Calu3 (cell line): ENCODE measurements around the gene ARL4D. TPM values are rescaled to one million over a fixed set of nuclear protein-coding genes. Genes with fewer than 3 reads are reported as not detected.

Source experiments
- BruUV-seq: library from RNA; stranded (reverse); fragments of 400-500 nt; replicated peaks from 2 replicates; lab custom pipeline; 2021; lab: Mats Ljungman, UMichigan
- CTCF ChIA-PET: fragments of 300-600 bp; sonication (Branson Sonifier 250); formaldehyde crosslinking; loops from one replicate; lab custom pipeline; 2022; ENCODE audit warnings: antibody characterized with exemption; lab: Charles Lee
- DNase-seq: peaks from one replicate; pipeline ENCODE4 v3.0.0; 2022
- H3K27ac Mint-ChIP-seq: one replicate; pipeline ENCODE4 v1.8.0; 2022; ENCODE audit warnings: mixed read lengths; ENCODE audit not compliant: unreplicated experiment
- H3K27me3 Mint-ChIP-seq: one replicate; pipeline ENCODE4 v1.8.0; 2022; ENCODE audit warnings: mixed read lengths; ENCODE audit not compliant: unreplicated experiment
- H3K36me3 Mint-ChIP-seq: one replicate; pipeline ENCODE4 v1.8.0; 2022; ENCODE audit warnings: mild to moderate bottlenecking, moderate library complexity, mixed read lengths; ENCODE audit not compliant: insufficient read depth, unreplicated experiment
- H3K4me1 Mint-ChIP-seq: one replicate; pipeline ENCODE4 v1.8.0; 2022; ENCODE audit warnings: mild to moderate bottlenecking, low read depth, mixed read lengths; ENCODE audit not compliant: unreplicated experiment
- H3K4me3 Mint-ChIP-seq: one replicate; pipeline ENCODE4 v1.8.0; 2022; ENCODE audit warnings: mild to moderate bottlenecking, low read depth, moderate library complexity, mixed read lengths; ENCODE audit not compliant: unreplicated experiment
- H3K9me3 Mint-ChIP-seq: one replicate; pipeline ENCODE4 v1.8.0; 2022; ENCODE audit warnings: low read depth, mixed read lengths; ENCODE audit not compliant: unreplicated experiment
- intact Hi-C: fragments of 100-400 bp; cut with micrococcal nuclease; formaldehyde crosslinking; loops from one replicate; pipeline ENCODE4 v1.10.0; 2022; ENCODE audit not compliant: unreplicated experiment
- total RNA-seq: library from RNA; stranded (reverse); gene quantifications from 2 replicates; pipeline ENCODE4 v1.2.3, GENCODE V29; 2022
- TF ChIP-seq, protein P1 (sequence below): fragments of 200-600 bp; IDR thresholded peaks from one replicate; pipeline ENCODE4 v1.8.0; 2022; ENCODE audit warnings: antibody characterized with exemption; ENCODE audit not compliant: unreplicated experiment

Gene ARL4D
- total RNA-seq, 1 experiment from 2014 or later, result 3.4 TPM

GRCh38 chr17:43445009-43445589 is 46.3 kb downstream of the ARL4D start:
- TF ChIP-seq, protein P1, sequence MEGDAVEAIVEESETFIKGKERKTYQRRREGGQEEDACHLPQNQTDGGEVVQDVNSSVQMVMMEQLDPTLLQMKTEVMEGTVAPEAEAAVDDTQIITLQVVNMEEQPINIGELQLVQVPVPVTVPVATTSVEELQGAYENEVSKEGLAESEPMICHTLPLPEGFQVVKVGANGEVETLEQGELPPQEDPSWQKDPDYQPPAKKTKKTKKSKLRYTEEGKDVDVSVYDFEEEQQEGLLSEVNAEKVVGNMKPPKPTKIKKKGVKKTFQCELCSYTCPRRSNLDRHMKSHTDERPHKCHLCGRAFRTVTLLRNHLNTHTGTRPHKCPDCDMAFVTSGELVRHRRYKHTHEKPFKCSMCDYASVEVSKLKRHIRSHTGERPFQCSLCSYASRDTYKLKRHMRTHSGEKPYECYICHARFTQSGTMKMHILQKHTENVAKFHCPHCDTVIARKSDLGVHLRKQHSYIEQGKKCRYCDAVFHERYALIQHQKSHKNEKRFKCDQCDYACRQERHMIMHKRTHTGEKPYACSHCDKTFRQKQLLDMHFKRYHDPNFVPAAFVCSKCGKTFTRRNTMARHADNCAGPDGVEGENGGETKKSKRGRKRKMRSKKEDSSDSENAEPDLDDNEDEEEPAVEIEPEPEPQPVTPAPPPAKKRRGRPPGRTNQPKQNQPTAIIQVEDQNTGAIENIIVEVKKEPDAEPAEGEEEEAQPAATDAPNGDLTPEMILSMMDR, result no peak
- no peaks in the 10 kb centered on the region for H3K9me3 Mint-ChIP-seq
- CTCF ChIA-PET, result interaction anchor here (0.7 kb wide), 1 partner anchor 145 kb away, joined by 3 read pairs; no protein-coding TSS in a partner anchor
- no peak overlapping the region for H3K27ac Mint-ChIP-seq
- no peak for DNase-seq
- no peaks in the 10 kb centered on the region for H3K27me3 Mint-ChIP-seq
- no TSS peak for BruUV-seq
- H3K36me3 Mint-ChIP-seq, result no peaks in the 10 kb centered on the region
- intact Hi-C loops, result no loop called here
- H3K4me1 Mint-ChIP-seq, result peaks cover 25% of the 10 kb centered on the region
- no peak overlapping the region for H3K4me3 Mint-ChIP-seq

DNA sequence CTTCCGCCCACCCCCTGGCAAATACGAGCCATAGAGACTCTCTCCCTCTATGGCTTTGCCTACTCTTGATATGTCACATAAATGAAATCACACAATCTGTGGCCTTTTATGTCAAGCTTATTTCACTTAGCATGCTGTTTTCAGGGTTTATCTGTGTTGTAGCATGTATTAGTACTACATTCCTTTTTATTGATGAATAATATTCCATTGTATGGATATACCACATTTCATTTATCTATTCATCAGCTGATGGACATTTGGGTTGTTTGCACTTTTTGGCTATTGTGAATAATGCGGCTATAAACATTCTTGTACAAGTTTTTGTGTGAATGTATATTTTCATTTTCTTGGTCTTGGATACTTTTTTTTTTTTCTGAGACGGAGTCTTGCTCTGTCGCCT is 48.0 kb downstream of the ARL4D start:
- no peaks in the 10 kb centered on the region for H3K27me3 Mint-ChIP-seq
- no peak overlapping the region for H3K27ac Mint-ChIP-seq

DNA sequence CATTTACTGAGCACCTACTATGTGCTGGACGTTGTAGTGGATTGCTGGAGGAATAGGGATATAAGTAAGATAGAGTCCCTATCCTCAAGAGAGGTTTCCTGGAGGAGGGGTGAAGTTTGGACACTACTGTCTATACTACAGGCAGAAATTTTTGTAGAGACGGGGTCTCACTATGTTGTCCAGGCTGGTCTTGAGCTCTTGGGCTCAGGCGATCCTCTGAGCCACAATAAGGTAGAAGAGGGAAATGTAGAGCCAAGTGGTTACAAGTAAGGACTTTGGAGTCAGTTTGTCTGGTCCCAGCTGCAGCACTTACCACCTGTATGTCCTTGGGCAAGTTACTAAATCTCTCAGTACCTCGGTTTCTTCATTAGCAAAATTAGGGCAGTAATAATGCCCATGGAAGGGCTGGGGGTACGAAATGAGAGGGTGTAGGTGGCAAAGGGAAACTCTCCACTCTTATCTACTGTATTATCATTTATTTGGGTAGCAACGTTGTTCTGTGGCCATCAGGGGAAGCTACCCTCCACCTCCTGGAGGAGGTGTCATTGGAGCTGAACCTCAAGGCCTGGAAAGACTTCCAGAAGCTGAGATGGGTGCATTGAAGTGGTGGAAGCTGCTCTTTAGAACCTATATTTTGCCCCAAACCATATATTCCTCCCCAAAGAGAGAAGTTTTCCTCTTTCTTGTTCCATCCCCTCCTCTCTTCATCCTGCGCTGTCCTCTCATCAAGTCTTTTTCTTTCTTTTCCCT is 50.1 kb downstream of the ARL4D start:
- CTCF ChIA-PET, result interaction anchor here (0.6 to 1.7 kb wide), 4 partner anchors 24 to 140 kb away, joined by 4 to 9 read pairs (median 5); partner anchors contain the start of genes ARL4D and DHX8
- TF ChIP-seq, protein P1, result no peak
- H3K9me3 Mint-ChIP-seq, result no peaks in the 10 kb centered on the region
- no TSS peak for BruUV-seq
- no peaks in the 10 kb centered on the region for H3K36me3 Mint-ChIP-seq
- H3K4me1 Mint-ChIP-seq, result peaks cover 23% of the 10 kb centered on the region
- intact Hi-C loops, result no loop called here
- no peaks in the 10 kb centered on the region for H3K27me3 Mint-ChIP-seq
- DNase-seq, result no peak
- no peak overlapping the region for H3K27ac Mint-ChIP-seq
- no peak overlapping the region for H3K4me3 Mint-ChIP-seq

More for the DNA sequence above, 48.0 kb downstream of the ARL4D start:
- DNase-seq, result no peak
- CTCF ChIA-PET, result interaction anchor here (0.6 kb wide), 3 partner anchors 229 to 907 kb away, joined by 4 to 7 read pairs (median 5); no protein-coding TSS in a partner anchor
- no TSS peak for BruUV-seq
- Mint-ChIP-seq H3K9me3 (no peaks in the 10 kb centered on the region), H3K4me3 (no peak overlapping the region), H3K4me1 (peaks cover 25% of the 10 kb centered on the region), H3K36me3 (no peaks in the 10 kb centered on the region)
- intact Hi-C loops, result no loop called here
- TF ChIP-seq, protein P1, result no peak

- CTCF ChIA-PET, result interaction anchor here (0.5 to 1.7 kb wide), 6 partner anchors 16 to 140 kb away, joined by 3 to 9 read pairs (median 4); partner anchors contain the start of genes ARL4D and DHX8
- no peaks in the 10 kb centered on the region for H3K36me3 Mint-ChIP-seq
- TF ChIP-seq, protein P1, result no peak
- DNase-seq, result peak; percentile 23
- intact Hi-C loops, result no loop called here
- no peaks in the 10 kb centered on the region for H3K9me3 Mint-ChIP-seq
- peaks cover 15% of the 10 kb centered on the region for H3K4me1 Mint-ChIP-seq
- no peak overlapping the region for H3K27ac Mint-ChIP-seq
- no peak overlapping the region for H3K4me3 Mint-ChIP-seq
- H3K27me3 Mint-ChIP-seq, result no peaks in the 10 kb centered on the region
- BruUV-seq, result no TSS peak
Observed at GRCh38 chr17:43449470-43450248, 50.9 kb downstream of the ARL4D start.
